ENCODE measurements around the gene FCN2.

DNA sequence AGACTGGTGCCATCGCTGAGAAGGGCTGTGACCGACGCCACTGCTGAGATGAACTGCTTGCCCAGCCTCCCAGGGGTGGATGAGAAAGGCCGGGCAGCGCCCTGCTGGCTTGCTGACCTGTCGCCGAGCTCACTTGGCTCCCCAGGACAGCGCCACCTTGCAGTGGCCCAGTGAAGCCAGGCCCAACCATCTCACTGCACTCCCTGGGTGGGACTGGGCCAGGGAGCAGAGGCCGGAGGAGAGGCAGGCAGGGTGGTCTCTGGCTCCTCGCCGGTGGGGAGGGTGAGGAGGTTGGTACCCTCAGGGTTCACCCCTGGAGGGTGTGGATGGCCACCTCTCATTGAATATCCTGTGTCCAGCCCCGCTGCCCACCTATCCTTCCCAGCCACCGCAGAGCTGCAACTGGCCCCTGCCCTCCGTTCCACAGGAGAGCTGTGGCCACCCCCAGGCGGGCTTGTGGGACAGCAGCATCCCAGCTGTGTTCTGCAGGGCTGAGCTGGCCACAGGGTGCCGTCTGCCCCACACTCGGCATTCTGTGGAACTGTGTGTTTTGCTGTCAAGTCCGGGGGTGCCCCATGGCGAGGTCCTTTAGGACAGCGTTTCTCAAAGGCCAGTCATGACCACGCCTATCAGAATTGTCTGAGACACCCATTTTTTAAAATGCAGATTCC lies 41.0 kb upstream of the FCN2 start:
- no peak for TF ChIP-seq MAX (IDR thresholded peaks at IDR 0.05)
- TF ChIP-seq, protein P1, sequence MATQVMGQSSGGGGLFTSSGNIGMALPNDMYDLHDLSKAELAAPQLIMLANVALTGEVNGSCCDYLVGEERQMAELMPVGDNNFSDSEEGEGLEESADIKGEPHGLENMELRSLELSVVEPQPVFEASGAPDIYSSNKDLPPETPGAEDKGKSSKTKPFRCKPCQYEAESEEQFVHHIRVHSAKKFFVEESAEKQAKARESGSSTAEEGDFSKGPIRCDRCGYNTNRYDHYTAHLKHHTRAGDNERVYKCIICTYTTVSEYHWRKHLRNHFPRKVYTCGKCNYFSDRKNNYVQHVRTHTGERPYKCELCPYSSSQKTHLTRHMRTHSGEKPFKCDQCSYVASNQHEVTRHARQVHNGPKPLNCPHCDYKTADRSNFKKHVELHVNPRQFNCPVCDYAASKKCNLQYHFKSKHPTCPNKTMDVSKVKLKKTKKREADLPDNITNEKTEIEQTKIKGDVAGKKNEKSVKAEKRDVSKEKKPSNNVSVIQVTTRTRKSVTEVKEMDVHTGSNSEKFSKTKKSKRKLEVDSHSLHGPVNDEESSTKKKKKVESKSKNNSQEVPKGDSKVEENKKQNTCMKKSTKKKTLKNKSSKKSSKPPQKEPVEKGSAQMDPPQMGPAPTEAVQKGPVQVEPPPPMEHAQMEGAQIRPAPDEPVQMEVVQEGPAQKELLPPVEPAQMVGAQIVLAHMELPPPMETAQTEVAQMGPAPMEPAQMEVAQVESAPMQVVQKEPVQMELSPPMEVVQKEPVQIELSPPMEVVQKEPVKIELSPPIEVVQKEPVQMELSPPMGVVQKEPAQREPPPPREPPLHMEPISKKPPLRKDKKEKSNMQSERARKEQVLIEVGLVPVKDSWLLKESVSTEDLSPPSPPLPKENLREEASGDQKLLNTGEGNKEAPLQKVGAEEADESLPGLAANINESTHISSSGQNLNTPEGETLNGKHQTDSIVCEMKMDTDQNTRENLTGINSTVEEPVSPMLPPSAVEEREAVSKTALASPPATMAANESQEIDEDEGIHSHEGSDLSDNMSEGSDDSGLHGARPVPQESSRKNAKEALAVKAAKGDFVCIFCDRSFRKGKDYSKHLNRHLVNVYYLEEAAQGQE (IDR thresholded peaks at IDR 0.05) = no peak
- TF ChIP-seq YY1 (IDR thresholded peaks at IDR 0.05) = no peak
- no peak for TF ChIP-seq SP1 (IDR thresholded peaks at IDR 0.05)
- no peak for TF ChIP-seq CTCF (IDR thresholded peaks at IDR 0.05; ENCODE audit: low read depth, low read length, missing input control)
- TF ChIP-seq RAD21 (IDR thresholded peaks at IDR 0.05) = no peak
- TF ChIP-seq HNF4G (IDR thresholded peaks at IDR 0.05) = no peak
- no peak for TF ChIP-seq ATF3 (IDR thresholded peaks at IDR 0.05)
- TF ChIP-seq JUND (IDR thresholded peaks at IDR 0.05) = no peak
- TF ChIP-seq FOXA1 (IDR thresholded peaks at IDR 0.05) = no peak
- TF ChIP-seq EGR1 (IDR thresholded peaks at IDR 0.05; ENCODE audit: low read depth in 2 of 2) = no peak

Data from liver (tissue), 3 donors.